K562 treated with DMSO at 1 percent for 24 hours (cell line): ENCODE results near the gene PHLDA1. TPM values are rescaled to one million over a fixed set of nuclear protein-coding genes. Genes with fewer than 3 reads are reported as not detected.

ENCODE experiments used
- total RNA-seq: library from RNA; unstranded; fragments of 300-600 nt; gene quantifications from 2 replicates; pipeline ENCODE4 v1.2.3, GENCODE V29; 2022; ENCODE audit warnings: low read depth; ENCODE audit not compliant: insufficient read depth

Gene PHLDA1
- 0.81 and 0.93 TPM in 2 replicates for total RNA-seq

GRCh38 chr12:76031414-76032042 is at the start of gene PHLDA1:
TSS of gene PHLDA1 (minus strand) at chr12:76031776.

Other genes starting within 250 kb of the PHLDA1 start
- 462 and 463 TPM in 2 replicates for gene NAP1L1, start 52.9 kb upstream of the PHLDA1 start, total RNA-seq